GM23338 (cell line): ENCODE results near the gene CCDC43. TPM values are rescaled to one million over a fixed set of nuclear protein-coding genes. Genes with fewer than 3 reads are reported as not detected.

Source experiments
- ATAC-seq: fragments of 200-7000 bp; cut with Tn5 transposase; 3 replicates; pipeline ENCODE4 v1.9.1; 2020
- DNase-seq: peaks from one replicate; pipeline ENCODE4 v3.0.0-alpha.2; 2015; ENCODE audit warnings: low spot score
- H2AFZ ChIP-seq: fragments of 200-600 bp; sonication (generic); 2 replicates; pipeline ENCODE4 v1.8.0; 2016; ENCODE audit warnings: antibody characterized with exemption, mild to moderate bottlenecking, moderate library complexity
- H3F3A ChIP-seq: fragments of 200-600 bp; sonication (generic); replicated peaks from 2 replicates; pipeline ENCODE4 v1.8.0; 2017; ENCODE audit warnings: antibody characterized with exemption, mixed run types, low read depth
- H3K27ac ChIP-seq: fragments of 200-600 bp; sonication (generic); 2 replicates; pipeline ENCODE4 v1.6.1; 2016; ENCODE audit warnings: low read depth
- H3K27me3 ChIP-seq: fragments of 200-600 bp; sonication (generic); 2 replicates; pipeline ENCODE4 v1.8.0; 2016; ENCODE audit warnings: mild to moderate bottlenecking, mixed run types, moderate library complexity; ENCODE audit not compliant: insufficient read depth
- H3K36me3 ChIP-seq: fragments of 200-600 bp; sonication (generic); 2 replicates; pipeline ENCODE4 v1.8.0; 2016; ENCODE audit warnings: mild to moderate bottlenecking; ENCODE audit not compliant: insufficient read depth
- H3K4me1 ChIP-seq: fragments of 200-600 bp; sonication (generic); 2 replicates; pipeline ENCODE4 v1.8.0; 2016; ENCODE audit warnings: mild to moderate bottlenecking, moderate library complexity; ENCODE audit not compliant: insufficient read depth
- H3K4me2 ChIP-seq: fragments of 200-600 bp; sonication (generic); 2 replicates; pipeline ENCODE4 v1.7.1; 2017; ENCODE audit warnings: mixed run types
- H3K4me3 ChIP-seq: fragments of 200-600 bp; sonication (generic); 2 replicates; pipeline ENCODE4 v1.6.1; 2016; ENCODE audit warnings: mixed run types
- H3K79me2 ChIP-seq: fragments of 200-600 bp; sonication (generic); replicated peaks from 2 replicates; pipeline ENCODE4 v1.8.0; 2017; ENCODE audit warnings: mild to moderate bottlenecking; ENCODE audit not compliant: insufficient read depth
- H3K9me2 ChIP-seq: fragments of 200-600 bp; sonication (generic); 2 replicates; pipeline ENCODE4 v1.8.0; 2017; ENCODE audit not compliant: insufficient read depth
- H4K20me1 ChIP-seq: fragments of 200-600 bp; sonication (generic); replicated peaks from 2 replicates; pipeline ENCODE4 v1.8.0; 2017; ENCODE audit warnings: mild to moderate bottlenecking; ENCODE audit not compliant: insufficient read depth
- H3K27ac Mint-ChIP-seq: 2 replicates; pipeline ENCODE4 v1.8.0; 2020; ENCODE audit warnings: inconsistent platforms, mild to moderate bottlenecking, moderate library complexity, mixed read lengths
- H3K27me3 Mint-ChIP-seq: 3 replicates; pipeline ENCODE4 v1.8.0; 2022; ENCODE audit warnings: low read depth, mild to moderate bottlenecking, moderate library complexity, mixed read lengths, inconsistent platforms; ENCODE audit not compliant: insufficient read depth, poor library complexity
- H3K36me3 Mint-ChIP-seq: 3 replicates; pipeline ENCODE4 v1.8.0; 2021; ENCODE audit warnings: low read depth, mild to moderate bottlenecking, inconsistent platforms, moderate library complexity, mixed read lengths
- H3K4me1 Mint-ChIP-seq: 3 replicates; pipeline ENCODE4 v1.8.0; 2020; ENCODE audit warnings: mild to moderate bottlenecking, inconsistent platforms, mixed read lengths
- H3K4me3 Mint-ChIP-seq: 3 replicates; pipeline ENCODE4 v1.8.0; 2021; ENCODE audit warnings: moderate library complexity, mild to moderate bottlenecking, inconsistent platforms, mixed read lengths
- H3K9me3 Mint-ChIP-seq: 3 replicates; pipeline ENCODE4 v1.8.0; 2020; ENCODE audit warnings: moderate library complexity, mild to moderate bottlenecking, inconsistent platforms, mixed read lengths
- CREB1 ChIP-seq: fragments of 250-450 bp; sonication (Bioruptor Pico); IDR thresholded peaks from 2 replicates; pipeline ENCODE4 v1.5.0; 2020; ENCODE audit warnings: low read depth, mild to moderate bottlenecking, moderate library complexity
- EZH2 ChIP-seq: fragments of 200-600 bp; sonication (generic); IDR thresholded peaks from one replicate; pipeline ENCODE4 v1.8.0; 2017; ENCODE audit warnings: antibody characterized with exemption, mild to moderate bottlenecking, low read depth; ENCODE audit not compliant: unreplicated experiment
- EZH2phosphoT487 ChIP-seq: fragments of 200-600 bp; sonication (generic); IDR thresholded peaks from one replicate; pipeline ENCODE4 v1.8.1; 2018; ENCODE audit warnings: antibody characterized with exemption; ENCODE audit not compliant: unreplicated experiment
- JUNB ChIP-seq: IDR thresholded peaks from one replicate; pipeline ENCODE4 v1.6.1; 2016; ENCODE audit warnings: antibody characterized with exemption; ENCODE audit not compliant: unreplicated experiment
- NANOG ChIP-seq: IDR thresholded peaks from 2 replicates; pipeline ENCODE4 v1.6.1; 2016; ENCODE audit warnings: antibody characterized with exemption, borderline replicate concordance
- POLR2AphosphoS5 ChIP-seq: IDR thresholded peaks from 2 replicates; pipeline ENCODE4 v1.6.1; 2016; ENCODE audit warnings: antibody characterized with exemption, low read depth
- ZNF114 ChIP-seq: fragments of 250-450 bp; sonication (Bioruptor Pico); IDR thresholded peaks from 2 replicates; pipeline ENCODE4 v1.5.0; 2020; ENCODE audit warnings: mild to moderate bottlenecking, moderate library complexity
- ZNF331 ChIP-seq: fragments of 250-450 bp; sonication (Bioruptor Pico); IDR thresholded peaks from 2 replicates; pipeline ENCODE4 v1.5.0; 2020; ENCODE audit warnings: low read depth, mild to moderate bottlenecking, moderate library complexity
- polyA plus RNA-seq: library from polyadenylated mRNA; unstranded; fragments of >200 nt; fragmentation: Nextera tagmentation; extraction: Ambion mirVana; gene quantifications from 2 replicates; pipeline ENCODE4 v1.2.1, GENCODE V29; 2016
- total RNA-seq: library from RNA; depleted of rRNA; stranded (reverse); fragments of >200 nt; shearing (Covaris generic); gene quantifications from 2 replicates; pipeline ENCODE4 v1.2.3, GENCODE V29; 2014
- TF ChIP-seq, protein P1 (sequence below): IDR thresholded peaks from 2 replicates; pipeline ENCODE4 v1.6.1; 2016; ENCODE audit warnings: antibody characterized with exemption
- TF ChIP-seq, protein P2 (sequence below), 2 experiments: fragments of 200-600 bp in 1 of 2; sonication (generic) in 1 of 2; conservative IDR thresholded peaks; 2 replicates each; pipeline versions ENCODE4 v1.5.1 to v1.6.1; 2016 to 2017; ENCODE audit warnings: antibody characterized with exemption in 2 of 2, low read depth in 2 of 2, mild to moderate bottlenecking in 2 of 2, moderate library complexity in 1 of 2
- TF ChIP-seq, protein P3 (sequence below): fragments of 250-450 bp; sonication (Bioruptor Pico); IDR thresholded peaks from 2 replicates; pipeline ENCODE4 v1.5.0; 2020; ENCODE audit warnings: mild to moderate bottlenecking, moderate library complexity

Gene CCDC43
- total and polyA plus RNA-seq, 2 experiments from 2014 or later, result 29.8 to 55.3 TPM

DNA sequence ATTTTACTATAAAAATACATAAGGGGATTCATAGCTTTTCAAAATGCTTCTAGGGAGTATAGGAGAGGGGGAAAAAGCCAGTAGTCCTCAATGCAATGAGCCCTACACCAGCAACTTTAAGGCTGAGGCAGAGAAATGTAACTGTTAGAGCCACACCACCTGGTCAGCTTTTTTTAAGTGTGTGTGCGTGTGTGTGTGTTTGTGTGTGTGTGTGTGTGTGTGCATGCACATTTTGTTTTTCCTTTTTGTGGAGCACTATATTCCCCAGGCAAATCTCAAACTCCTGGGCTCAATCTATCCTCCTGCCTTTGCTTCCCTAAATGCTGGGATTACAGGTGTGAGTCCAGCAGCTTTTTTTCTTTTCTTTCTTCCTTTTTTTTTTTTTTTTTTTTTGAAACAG lies 35.6 kb downstream of the CCDC43 start:
- Histone ChIP-seq H2AFZ (no peak overlapping the region), H3K27me3 (peaks cover 59% of the 10 kb centered on the region), H3K9me2 (no peaks in the 10 kb centered on the region), H3K79me2 (no peaks in the 10 kb centered on the region), H3K4me3 (no peak overlapping the region), H3K36me3 (no peaks in the 10 kb centered on the region), H3F3A (0 out of 2 replicates have a peak, but pooled peaks cover 3% of the 10 kb centered on the region), H3K4me2 (no peak overlapping the region), H3K4me1 (no peaks in the 10 kb centered on the region), H4K20me1 (no peaks in the 10 kb centered on the region), H3K27ac (no peak overlapping the region)
- Mint-ChIP-seq H3K4me1 (0 out of 3 replicates have a peak, but pooled peaks cover 3% of the 10 kb centered on the region), H3K9me3 (peaks cover 18% of the 10 kb centered on the region; the same call in 2 of the 3 replicates), H3K4me3 (no peak overlapping the region), H3K27me3 (peaks cover 35% of the 10 kb centered on the region), H3K36me3 (peaks cover 8% of the 10 kb centered on the region), H3K27ac (no peak overlapping the region)
- no peak for DNase-seq
- ATAC-seq, result no peak
- TF ChIP-seq, protein P1, sequence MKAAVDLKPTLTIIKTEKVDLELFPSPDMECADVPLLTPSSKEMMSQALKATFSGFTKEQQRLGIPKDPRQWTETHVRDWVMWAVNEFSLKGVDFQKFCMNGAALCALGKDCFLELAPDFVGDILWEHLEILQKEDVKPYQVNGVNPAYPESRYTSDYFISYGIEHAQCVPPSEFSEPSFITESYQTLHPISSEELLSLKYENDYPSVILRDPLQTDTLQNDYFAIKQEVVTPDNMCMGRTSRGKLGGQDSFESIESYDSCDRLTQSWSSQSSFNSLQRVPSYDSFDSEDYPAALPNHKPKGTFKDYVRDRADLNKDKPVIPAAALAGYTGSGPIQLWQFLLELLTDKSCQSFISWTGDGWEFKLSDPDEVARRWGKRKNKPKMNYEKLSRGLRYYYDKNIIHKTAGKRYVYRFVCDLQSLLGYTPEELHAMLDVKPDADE, result no peak
- no peak for TF ChIP-seq NANOG
- TF ChIP-seq EZH2phosphoT487, result no peak
- TF ChIP-seq, protein P2, sequence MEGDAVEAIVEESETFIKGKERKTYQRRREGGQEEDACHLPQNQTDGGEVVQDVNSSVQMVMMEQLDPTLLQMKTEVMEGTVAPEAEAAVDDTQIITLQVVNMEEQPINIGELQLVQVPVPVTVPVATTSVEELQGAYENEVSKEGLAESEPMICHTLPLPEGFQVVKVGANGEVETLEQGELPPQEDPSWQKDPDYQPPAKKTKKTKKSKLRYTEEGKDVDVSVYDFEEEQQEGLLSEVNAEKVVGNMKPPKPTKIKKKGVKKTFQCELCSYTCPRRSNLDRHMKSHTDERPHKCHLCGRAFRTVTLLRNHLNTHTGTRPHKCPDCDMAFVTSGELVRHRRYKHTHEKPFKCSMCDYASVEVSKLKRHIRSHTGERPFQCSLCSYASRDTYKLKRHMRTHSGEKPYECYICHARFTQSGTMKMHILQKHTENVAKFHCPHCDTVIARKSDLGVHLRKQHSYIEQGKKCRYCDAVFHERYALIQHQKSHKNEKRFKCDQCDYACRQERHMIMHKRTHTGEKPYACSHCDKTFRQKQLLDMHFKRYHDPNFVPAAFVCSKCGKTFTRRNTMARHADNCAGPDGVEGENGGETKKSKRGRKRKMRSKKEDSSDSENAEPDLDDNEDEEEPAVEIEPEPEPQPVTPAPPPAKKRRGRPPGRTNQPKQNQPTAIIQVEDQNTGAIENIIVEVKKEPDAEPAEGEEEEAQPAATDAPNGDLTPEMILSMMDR (conservative IDR thresholded peaks at IDR 0.05; ENCODE audit: low read depth in 2 of 2), result no peak
- no peak for TF ChIP-seq CREB1 (CRISPR knock-in tag)
- no peak for TF ChIP-seq JUNB
- TF ChIP-seq EZH2, result no peak
- no peak for TF ChIP-seq POLR2AphosphoS5
- TF ChIP-seq, protein P3, sequence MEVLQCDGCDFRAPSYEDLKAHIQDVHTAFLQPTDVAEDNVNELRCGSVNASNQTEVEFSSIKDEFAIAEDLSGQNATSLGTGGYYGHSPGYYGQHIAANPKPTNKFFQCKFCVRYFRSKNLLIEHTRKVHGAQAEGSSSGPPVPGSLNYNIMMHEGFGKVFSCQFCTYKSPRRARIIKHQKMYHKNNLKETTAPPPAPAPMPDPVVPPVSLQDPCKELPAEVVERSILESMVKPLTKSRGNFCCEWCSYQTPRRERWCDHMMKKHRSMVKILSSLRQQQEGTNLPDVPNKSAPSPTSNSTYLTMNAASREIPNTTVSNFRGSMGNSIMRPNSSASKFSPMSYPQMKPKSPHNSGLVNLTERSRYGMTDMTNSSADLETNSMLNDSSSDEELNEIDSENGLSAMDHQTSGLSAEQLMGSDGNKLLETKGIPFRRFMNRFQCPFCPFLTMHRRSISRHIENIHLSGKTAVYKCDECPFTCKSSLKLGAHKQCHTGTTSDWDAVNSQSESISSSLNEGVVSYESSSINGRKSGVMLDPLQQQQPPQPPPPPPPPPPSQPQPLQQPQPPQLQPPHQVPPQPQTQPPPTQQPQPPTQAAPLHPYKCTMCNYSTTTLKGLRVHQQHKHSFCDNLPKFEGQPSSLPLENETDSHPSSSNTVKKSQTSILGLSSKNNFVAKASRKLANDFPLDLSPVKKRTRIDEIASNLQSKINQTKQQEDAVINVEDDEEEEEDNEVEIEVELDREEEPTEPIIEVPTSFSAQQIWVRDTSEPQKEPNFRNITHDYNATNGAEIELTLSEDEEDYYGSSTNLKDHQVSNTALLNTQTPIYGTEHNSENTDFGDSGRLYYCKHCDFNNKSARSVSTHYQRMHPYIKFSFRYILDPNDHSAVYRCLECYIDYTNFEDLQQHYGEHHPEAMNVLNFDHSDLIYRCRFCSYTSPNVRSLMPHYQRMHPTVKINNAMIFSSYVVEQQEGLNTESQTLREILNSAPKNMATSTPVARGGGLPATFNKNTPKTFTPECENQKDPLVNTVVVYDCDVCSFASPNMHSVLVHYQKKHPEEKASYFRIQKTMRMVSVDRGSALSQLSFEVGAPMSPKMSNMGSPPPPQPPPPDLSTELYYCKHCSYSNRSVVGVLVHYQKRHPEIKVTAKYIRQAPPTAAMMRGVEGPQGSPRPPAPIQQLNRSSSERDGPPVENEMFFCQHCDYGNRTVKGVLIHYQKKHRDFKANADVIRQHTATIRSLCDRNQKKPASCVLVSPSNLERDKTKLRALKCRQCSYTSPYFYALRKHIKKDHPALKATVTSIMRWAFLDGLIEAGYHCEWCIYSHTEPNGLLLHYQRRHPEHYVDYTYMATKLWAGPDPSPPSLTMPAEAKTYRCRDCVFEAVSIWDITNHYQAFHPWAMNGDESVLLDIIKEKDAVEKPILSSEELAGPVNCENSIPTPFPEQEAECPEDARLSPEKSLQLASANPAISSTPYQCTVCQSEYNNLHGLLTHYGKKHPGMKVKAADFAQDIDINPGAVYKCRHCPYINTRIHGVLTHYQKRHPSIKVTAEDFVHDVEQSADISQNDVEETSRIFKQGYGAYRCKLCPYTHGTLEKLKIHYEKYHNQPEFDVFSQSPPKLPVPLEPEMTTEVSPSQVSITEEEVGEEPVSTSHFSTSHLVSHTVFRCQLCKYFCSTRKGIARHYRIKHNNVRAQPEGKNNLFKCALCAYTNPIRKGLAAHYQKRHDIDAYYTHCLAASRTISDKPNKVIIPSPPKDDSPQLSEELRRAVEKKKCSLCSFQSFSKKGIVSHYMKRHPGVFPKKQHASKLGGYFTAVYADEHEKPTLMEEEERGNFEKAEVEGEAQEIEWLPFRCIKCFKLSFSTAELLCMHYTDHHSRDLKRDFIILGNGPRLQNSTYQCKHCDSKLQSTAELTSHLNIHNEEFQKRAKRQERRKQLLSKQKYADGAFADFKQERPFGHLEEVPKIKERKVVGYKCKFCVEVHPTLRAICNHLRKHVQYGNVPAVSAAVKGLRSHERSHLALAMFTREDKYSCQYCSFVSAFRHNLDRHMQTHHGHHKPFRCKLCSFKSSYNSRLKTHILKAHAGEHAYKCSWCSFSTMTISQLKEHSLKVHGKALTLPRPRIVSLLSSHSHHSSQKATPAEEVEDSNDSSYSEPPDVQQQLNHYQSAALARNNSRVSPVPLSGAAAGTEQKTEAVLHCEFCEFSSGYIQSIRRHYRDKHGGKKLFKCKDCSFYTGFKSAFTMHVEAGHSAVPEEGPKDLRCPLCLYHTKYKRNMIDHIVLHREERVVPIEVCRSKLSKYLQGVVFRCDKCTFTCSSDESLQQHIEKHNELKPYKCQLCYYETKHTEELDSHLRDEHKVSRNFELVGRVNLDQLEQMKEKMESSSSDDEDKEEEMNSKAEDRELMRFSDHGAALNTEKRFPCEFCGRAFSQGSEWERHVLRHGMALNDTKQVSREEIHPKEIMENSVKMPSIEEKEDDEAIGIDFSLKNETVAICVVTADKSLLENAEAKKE (CRISPR knock-in tag), result no peak
- no peak for TF ChIP-seq ZNF331 (CRISPR knock-in tag)
- TF ChIP-seq ZNF114 (CRISPR knock-in tag), result no peak
